Ovary (tissue), 3 donors: ENCODE data around the gene SHB.

Experiments
- CTCF ChIP-seq, 3 donors: fragments of 450-650 bp in 2 of 3; fragments of 200-600 bp in 1 of 3; IDR thresholded peaks; one replicate each; pipeline versions ENCODE4 v1.5.1 to v1.8.0; 2016 to 2022; ENCODE audit warnings: antibody characterized with exemption in 3 of 3, mild to moderate bottlenecking in 1 of 3
- EP300 ChIP-seq: sonication (generic); formaldehyde crosslinking; IDR thresholded peaks from one replicate; pipeline ENCODE4 v1.6.1; 2017; ENCODE audit warnings: antibody characterized with exemption
- POLR2A ChIP-seq: fragments of 450-650 bp; IDR thresholded peaks from one replicate; pipeline ENCODE4 v1.6.1; 2017; ENCODE audit warnings: antibody characterized with exemption, mild to moderate bottlenecking, moderate library complexity
- donor health status: DM: no; HTN: no; CAD: no.

- no peak for TF ChIP-seq CTCF (IDR thresholded peaks at IDR 0.05)
- TF ChIP-seq EP300: no peak
- no peak for TF ChIP-seq POLR2A
These were observed 16.3 kb upstream of the SHB start for GRCh38 chr9:38085308-38085707.
